Activated T-helper 1 cell treated with anti-CD3 and anti-CD28 coated beads, Interleukin-12 subunit alpha, Interleukin-12 subunit beta, Interleukin-2, Interleukin-4 antibody, amounts not matched to agents 30 ng/mL and 10 ng/mL and 1 ng/mL, durations not matched to agents 14 hours and 24 hours and 36 hours (primary cell): ENCODE measurements around the gene IFT22. TPM values are rescaled to one million over a fixed set of nuclear protein-coding genes. Genes with fewer than 3 reads are reported as not detected.
"Not testable (repeated sequence)": the region's sequence is repeated elsewhere in the genome, so short reads cannot be mapped to it uniquely, and the experiment has no call there.

ENCODE experiments used
- DNase-seq: peaks from one replicate; pipeline ENCODE4 v3.0.0; 2021; ENCODE audit warnings: low spot score
- H3K27ac Mint-ChIP-seq: one replicate; pipeline ENCODE4 v1.8.0; 2021; ENCODE audit warnings: mild to moderate bottlenecking, mixed read lengths
- H3K27me3 Mint-ChIP-seq: one replicate; pipeline ENCODE4 v1.8.0; 2022; ENCODE audit warnings: mild to moderate bottlenecking, moderate library complexity, mixed read lengths; ENCODE audit not compliant: insufficient read depth
- H3K36me3 Mint-ChIP-seq: one replicate; pipeline ENCODE4 v1.8.0; 2021; ENCODE audit warnings: low read depth, mixed read lengths
- H3K4me1 Mint-ChIP-seq: one replicate; pipeline ENCODE4 v1.8.0; 2021; ENCODE audit warnings: low read depth, mixed read lengths
- H3K4me3 Mint-ChIP-seq: one replicate; pipeline ENCODE4 v1.8.0; 2021; ENCODE audit warnings: mild to moderate bottlenecking, moderate library complexity, mixed read lengths
- H3K9me3 Mint-ChIP-seq: one replicate; pipeline ENCODE4 v1.8.0; 2021; ENCODE audit warnings: mixed read lengths
- intact Hi-C: fragments of 100-400 bp; cut with micrococcal nuclease; formaldehyde crosslinking; loops from one replicate; pipeline ENCODE4 v1.15.1; 2024
- total RNA-seq: library from RNA; stranded (reverse); gene quantifications from 2 replicates; pipeline ENCODE4 v1.2.3, GENCODE V29; 2022

The IFT22 gene
- total RNA-seq, 1 donor from 2014 or later: 4.4 TPM

DNA sequence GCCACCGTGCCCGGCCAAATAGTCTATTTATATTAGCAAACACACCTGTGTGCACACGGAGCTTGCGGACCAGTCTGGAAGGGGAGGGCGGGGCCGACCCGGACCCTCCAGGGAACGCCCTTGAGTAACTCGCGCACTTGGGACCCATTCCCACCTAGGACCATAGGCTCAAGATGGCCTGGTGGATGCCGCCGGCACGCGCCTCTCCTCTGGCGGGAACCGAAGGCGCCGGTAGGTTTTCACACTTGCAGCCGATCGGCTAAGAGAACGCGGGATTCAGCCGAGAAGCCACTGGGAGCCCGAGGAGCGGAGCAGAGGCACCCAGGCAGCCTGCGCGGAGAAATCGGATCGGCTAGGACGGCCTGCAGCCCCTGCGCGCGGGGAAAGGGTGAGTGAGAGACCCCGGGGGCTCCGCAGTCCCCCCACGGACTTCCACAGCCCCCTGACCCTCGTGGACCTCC is 18.9 kb downstream of the IFT22 start:
- Mint-ChIP-seq H3K27me3 (peaks cover 59% of the 10 kb centered on the region), H3K9me3 (peaks cover 11% of the 10 kb centered on the region), H3K4me3 (no peak overlapping the region), H3K36me3 (peaks cover 4% of the 10 kb centered on the region), H3K4me1 (no peaks in the 10 kb centered on the region), H3K27ac (no peak overlapping the region)
- DNase-seq: no peak
- intact Hi-C loops: loop anchor here (10.0 kb wide), 1 partner anchor 128 kb away; no protein-coding TSS in a partner anchor

DNA sequence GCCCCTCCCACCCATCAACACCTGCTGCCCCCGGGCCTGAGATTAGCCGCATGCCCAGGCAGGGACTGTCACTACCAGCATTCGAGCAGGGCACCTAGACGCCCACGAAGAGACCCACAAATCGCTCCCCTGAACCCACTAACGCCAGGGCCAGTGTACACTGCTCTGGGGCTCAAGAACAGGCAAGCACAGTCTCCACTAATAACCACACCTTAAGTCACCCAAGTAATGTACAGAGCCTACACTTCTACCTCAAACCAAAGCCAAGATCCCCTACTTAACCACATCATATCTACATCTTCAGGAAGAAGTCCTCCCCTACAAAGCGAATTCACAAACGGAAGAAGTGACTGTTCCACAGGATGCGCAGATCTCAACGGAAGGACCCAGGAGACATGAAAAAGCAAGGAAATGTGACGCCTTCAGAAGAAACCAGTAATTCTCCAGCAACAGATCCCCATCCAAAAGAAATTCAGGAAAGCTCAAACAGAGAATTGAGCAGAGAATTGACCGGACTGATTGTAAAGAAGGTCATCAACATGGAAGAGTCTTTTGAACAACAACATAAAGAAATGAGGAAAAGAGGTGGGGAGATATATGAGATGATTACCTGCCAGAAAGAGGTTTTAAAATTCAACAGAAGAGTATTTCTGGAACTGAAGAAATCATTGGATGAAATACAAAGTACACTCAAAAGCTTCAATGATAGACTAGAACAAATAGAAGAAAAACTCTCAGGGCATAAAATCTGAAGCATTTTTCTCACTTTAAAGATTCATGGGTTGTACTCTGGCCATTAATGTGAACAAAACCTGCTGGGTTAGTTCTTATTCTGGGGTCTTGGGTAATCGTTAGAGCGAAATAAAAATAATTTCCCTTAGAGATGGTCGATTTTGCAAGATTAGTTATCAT is 20.9 kb downstream of the IFT22 start:
- no peak overlapping the region for H3K4me3 Mint-ChIP-seq
- no peak for DNase-seq
- no peak overlapping the region for H3K27ac Mint-ChIP-seq
- H3K27me3 Mint-ChIP-seq: peaks cover 59% of the 10 kb centered on the region
- H3K9me3 Mint-ChIP-seq: peaks cover 11% of the 10 kb centered on the region
- H3K4me1 Mint-ChIP-seq: no peaks in the 10 kb centered on the region
- intact Hi-C loops: loop anchor here (10.0 kb wide), 1 partner anchor 126 kb away; no protein-coding TSS in a partner anchor
- peaks cover 4% of the 10 kb centered on the region for H3K36me3 Mint-ChIP-seq

DNA sequence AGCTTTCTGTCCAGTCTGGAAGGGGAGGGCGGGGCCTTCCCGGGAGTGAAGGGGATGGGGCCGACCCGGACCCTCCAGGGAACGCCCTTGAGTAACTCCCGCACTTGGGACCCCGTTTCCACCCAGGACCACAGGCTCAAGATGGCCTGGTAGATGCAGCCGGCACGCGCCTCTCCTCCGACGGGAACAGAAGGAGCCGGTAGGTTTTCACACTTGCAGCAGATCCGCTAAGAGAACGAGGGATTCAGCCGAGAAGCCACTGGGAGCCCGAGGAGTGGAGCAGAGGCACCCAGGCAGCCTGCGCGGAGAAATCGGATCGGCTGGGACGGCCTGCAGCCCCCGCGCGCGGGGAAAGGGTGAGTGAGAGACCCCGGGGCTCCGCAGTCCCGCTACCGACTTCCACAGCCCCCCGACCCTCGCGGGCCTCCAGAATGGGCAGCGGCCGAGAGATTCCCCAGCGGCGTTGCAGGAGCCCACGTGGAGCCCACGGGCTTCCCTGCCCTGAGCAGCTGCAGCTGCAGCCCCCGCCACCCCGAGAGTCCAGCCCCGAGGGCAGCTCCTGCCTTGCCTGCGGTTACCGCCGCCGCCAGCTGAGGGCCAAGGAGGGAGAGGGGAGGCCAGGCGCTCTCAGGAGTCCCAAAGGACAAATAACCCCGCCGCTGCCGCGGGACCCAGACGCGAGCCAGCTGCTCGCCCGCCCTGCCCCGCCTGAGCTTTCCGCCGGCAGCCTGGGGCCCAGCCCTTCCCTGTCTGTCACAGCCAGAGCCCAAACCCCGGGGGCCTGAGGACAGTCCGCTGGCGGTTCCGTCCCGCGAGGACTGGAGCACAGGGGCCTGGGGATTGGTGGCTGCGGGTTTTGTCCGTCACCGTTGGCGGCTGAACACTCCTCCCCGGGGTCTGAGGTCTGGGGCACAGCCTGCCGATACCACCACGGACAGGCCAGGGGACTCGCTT is 21.8 kb downstream of the IFT22 start:
- intact Hi-C loops: loop anchor here (10.0 kb wide), 1 partner anchor 125 kb away; no protein-coding TSS in a partner anchor
- Mint-ChIP-seq H3K4me1 (no peaks in the 10 kb centered on the region), H3K27me3 (peaks cover 60% of the 10 kb centered on the region), H3K9me3 (peaks cover 11% of the 10 kb centered on the region), H3K27ac (no peak overlapping the region), H3K36me3 (peaks cover 4% of the 10 kb centered on the region), H3K4me3 (no peak overlapping the region)
- no peak for DNase-seq

DNA sequence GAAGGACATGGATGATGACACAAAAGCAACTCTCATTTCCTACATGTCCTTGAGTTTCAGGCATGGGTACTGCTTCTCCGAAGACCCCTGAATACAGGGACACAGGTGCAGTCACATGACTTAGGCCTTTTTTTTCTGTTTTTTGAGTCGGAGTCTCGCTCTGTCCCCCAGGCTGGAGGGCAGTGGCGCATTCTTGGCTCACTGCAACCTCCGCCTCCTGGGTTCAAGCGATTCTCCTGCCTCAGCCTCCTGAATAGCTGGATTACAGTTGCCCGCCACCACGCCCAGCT is 26.8 kb downstream of the IFT22 start:
- Mint-ChIP-seq H3K36me3 (no peaks in the 10 kb centered on the region), H3K27me3 (peaks cover 42% of the 10 kb centered on the region), H3K4me1 (peaks cover 6% of the 10 kb centered on the region), H3K4me3 (no peak overlapping the region), H3K9me3 (no peaks in the 10 kb centered on the region), H3K27ac (no peak overlapping the region)
- no peak for DNase-seq
- intact Hi-C loops: no loop called here

DNA sequence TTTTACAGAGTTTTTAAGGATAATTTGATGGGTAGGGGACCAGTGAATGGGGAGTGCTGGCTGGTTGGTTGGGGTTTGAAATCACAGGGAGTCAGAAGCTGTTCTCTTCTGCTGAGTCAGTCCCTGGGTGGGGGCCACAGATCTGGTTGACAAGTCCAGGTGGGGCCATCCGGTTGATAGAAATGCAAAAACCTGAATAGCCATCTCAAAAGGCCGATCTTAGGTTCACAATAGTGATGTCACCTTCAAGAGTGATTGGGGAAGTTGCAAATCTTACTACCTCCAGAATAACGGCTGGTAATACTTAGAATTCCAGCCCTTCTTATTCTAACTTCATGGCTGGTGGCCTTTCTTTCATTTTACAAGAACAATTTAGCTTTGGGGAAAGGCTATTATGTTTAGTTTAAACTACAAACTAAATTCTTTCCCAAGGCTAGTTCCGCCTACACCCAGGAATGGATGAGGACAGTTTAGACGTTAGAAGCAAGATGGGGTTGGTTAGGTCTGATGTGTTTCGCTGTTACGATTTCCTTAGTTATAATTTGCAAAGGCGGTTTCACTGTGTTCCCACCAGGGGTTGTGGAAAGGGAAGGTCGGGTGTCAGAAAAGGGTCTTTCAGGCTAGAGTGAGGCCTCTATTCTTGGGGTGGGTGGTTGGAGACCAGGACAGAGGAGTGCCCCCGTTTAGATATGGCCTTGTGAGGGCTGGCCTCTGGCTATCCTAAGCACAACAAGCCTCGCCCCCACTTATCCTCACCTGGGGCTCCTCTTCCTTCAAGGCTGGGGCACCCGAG is 27.4 kb downstream of the IFT22 start:
- H3K9me3 Mint-ChIP-seq: no peaks in the 10 kb centered on the region
- DNase-seq: no peak
- intact Hi-C loops: no loop called here
- H3K27ac Mint-ChIP-seq: no peak overlapping the region
- H3K36me3 Mint-ChIP-seq: no peaks in the 10 kb centered on the region
- no peak overlapping the region for H3K4me3 Mint-ChIP-seq
- peaks cover 38% of the 10 kb centered on the region for H3K27me3 Mint-ChIP-seq
- H3K4me1 Mint-ChIP-seq: peaks cover 6% of the 10 kb centered on the region

DNA sequence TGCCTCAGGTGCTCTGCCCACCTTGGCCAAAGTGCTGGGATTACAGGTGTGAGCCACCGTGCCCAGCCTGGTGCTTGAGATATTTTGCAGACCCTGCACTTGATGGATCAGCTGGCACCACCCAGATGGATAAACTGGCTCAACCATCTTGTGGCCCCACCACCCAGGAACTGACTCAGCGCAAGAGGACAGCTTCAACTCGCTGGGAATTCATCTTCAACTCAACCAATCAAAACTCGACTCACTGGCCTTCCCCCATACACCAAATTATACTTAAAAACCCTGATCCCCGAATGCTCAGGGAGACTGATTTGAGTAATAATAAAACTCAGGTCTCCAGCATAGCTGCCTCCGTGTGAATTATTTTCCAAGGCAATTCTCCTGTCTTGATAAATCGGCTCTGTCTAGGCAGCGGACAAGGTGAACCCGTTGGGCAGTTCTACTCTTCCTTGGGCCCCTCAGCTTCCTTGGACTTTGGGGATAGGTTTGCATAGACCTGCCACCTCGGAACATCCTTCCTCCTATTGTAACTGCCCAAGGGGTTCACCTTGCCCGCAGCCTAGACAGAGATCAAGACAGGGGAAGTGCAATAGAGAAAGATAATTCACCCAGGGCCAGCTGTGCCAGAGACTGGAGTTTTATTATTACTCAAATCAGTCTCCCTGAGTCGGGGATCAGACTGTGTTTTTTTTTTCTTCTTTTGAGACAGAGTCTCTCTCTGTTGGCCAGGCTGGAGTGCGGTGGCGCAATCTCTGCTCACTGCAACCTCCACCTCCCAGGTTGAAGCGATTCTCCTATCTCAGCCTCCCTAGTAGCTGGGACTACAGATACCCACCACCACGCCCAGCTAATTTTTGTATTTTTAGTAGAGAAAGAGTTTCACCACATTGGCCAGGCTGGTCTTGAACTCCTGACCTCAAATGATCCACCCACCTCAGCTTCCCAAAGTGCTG is 28.3 kb downstream of the IFT22 start:
- H3K4me3 Mint-ChIP-seq, H3K27ac Mint-ChIP-seq, DNase-seq, H3K4me1 Mint-ChIP-seq, H3K9me3 Mint-ChIP-seq, intact Hi-C loops, H3K36me3 Mint-ChIP-seq: not testable (repeated sequence)
- peaks cover 38% of the 10 kb centered on the region for H3K27me3 Mint-ChIP-seq

DNA sequence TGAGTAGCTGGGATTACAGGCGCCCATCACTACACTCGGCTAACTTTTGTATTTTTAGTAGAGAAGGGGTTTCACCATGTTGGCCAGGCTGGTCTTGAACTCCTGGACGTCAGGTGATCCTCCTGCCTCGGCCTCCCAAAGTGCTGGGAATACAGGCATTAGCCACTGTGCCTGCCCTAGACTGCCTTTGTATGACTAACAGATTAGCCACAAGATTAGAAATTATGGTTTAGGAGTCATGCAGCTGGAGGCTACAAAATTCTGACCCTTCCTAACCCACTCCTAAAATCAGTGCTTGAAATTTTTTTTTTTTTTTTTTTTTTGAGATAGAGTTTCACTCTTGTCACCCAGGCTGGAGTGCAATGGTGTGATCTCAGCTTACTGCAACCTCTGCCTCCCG is 29.0 kb downstream of the IFT22 start:
- DNase-seq, intact Hi-C loops, H3K27ac Mint-ChIP-seq, H3K4me3 Mint-ChIP-seq, H3K9me3 Mint-ChIP-seq, H3K36me3 Mint-ChIP-seq, H3K4me1 Mint-ChIP-seq: not testable (repeated sequence)
- peaks cover 33% of the 10 kb centered on the region for H3K27me3 Mint-ChIP-seq

DNA sequence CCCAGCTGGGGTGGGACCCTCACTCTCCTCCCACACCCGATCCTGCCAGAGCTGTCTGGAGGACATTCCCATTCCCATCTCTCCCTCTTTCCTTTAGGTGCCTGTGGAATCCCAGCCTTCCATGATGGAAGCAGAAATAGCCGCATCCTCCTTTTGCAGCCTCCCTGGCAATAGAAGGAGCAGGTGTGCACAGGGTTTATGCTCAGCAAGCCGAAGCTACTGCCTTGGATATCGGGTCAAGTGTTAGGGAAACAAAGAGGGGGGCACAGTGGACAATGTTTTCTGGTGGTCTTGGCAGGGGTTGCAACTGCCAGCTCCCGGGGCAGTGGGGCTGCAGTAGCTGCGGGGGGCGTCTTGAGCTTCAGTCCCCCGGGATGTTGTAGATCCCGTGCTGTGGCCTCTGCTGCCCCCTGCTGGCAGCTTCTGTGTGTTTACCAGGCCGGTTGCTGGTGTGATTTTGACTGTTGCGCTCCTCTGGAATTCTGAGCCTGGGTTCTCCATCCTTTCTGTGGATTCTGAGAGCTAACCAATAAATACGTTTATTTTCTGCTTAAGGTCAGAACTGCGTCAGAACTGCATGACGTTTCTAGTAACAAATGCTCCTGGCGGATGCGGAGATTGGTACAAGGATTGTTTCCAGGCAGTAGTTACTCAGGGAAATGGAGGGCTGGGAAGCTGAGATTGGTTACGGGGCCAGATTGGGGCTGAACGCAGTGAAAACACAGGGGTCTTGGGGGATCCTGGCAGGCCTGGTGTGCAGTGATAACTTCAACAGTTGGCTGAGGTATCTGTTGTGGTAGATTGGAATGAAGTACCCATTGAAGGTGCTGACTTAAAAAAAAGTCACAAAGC is 31.2 kb downstream of the IFT22 start:
- Mint-ChIP-seq H3K27me3 (peaks cover 29% of the 10 kb centered on the region), H3K4me1 (peaks cover 14% of the 10 kb centered on the region)
- H3K4me3 Mint-ChIP-seq, H3K9me3 Mint-ChIP-seq, intact Hi-C loops, H3K36me3 Mint-ChIP-seq, H3K27ac Mint-ChIP-seq: not testable (repeated sequence)
- DNase-seq: peak; percentile 19

DNA sequence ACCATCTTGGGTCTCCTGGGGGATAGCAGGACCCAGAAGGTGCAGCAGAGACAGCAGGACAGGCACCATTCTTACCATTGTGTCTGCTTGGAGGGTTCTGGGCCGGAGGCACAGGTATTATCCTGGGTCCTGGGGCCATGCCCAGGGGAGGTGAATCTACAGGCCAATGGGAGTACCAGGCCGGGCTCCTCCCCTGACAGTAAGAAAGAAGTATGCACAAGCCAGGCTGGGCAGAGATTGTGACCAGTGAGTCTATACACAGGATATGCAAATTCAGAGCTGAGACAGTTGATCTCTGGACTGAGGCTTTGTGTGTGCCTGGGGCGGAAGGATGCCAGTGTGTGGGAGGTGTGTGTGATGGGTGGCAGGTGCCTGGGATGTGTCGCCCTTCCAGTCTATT is 31.9 kb downstream of the IFT22 start:
- H3K9me3 Mint-ChIP-seq, H3K27ac Mint-ChIP-seq, H3K36me3 Mint-ChIP-seq, H3K4me3 Mint-ChIP-seq, DNase-seq: not testable (repeated sequence)
- Mint-ChIP-seq H3K27me3 (peaks cover 25% of the 10 kb centered on the region), H3K4me1 (peaks cover 14% of the 10 kb centered on the region)
- intact Hi-C loops: loop anchor here (10.0 kb wide), 1 partner anchor 395 kb away; the partner anchor contains the start of gene ACHE

DNA sequence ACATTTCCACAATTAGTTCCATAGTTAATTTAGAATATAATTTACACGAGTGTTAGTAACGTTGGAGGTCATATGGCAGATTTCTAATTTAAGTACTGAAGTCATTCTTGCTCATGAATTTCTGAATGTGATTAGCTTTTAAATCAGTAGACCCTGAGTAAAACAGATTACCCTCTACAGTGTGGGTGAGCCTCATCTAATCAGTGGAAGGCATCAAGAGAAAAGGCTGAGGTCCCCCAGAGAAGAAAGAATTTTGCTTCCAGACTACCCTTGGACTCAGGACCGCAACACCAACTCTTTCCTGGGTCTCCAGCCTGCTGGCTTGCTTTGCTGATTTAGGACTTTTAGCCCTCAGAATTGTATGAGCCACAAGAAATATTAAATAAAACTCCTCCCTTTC is 33.2 kb downstream of the IFT22 start:
- H3K4me1 Mint-ChIP-seq: peaks cover 14% of the 10 kb centered on the region
- no peak overlapping the region for H3K27ac Mint-ChIP-seq
- no peak for DNase-seq
- intact Hi-C loops: loop anchor here (10.0 kb wide), 1 partner anchor 394 kb away; the partner anchor contains the start of gene ACHE
- no peaks in the 10 kb centered on the region for H3K9me3 Mint-ChIP-seq
- no peaks in the 10 kb centered on the region for H3K36me3 Mint-ChIP-seq
- H3K27me3 Mint-ChIP-seq: peaks cover 25% of the 10 kb centered on the region
- no peak overlapping the region for H3K4me3 Mint-ChIP-seq

DNA sequence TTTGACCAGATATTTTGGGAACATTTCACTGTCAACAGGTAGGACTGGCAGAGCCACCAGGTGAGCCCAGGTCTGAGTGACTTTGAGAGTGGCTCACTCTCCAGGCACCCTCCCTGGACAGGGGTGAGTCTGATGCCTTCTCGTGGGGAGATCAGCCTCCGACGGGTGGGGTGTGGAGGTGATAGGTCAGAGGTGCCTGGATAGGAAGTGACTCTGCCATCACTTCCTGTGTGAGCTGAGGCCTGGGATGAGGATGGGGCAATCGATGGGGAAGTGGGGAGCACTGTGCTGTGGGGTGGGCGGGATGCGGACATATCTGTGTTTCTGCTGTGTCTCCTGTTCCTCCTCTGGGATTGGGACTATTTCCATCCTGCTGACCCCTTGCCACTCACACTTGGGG is 34.6 kb downstream of the IFT22 start:
- Mint-ChIP-seq H3K27ac (no peak overlapping the region), H3K4me1 (peaks cover 21% of the 10 kb centered on the region), H3K36me3 (no peaks in the 10 kb centered on the region), H3K27me3 (peaks cover 24% of the 10 kb centered on the region), H3K4me3 (no peak overlapping the region), H3K9me3 (no peaks in the 10 kb centered on the region)
- intact Hi-C loops: loop anchor here (10.0 kb wide), 1 partner anchor 392 kb away; the partner anchor contains the start of gene ACHE
- no peak for DNase-seq
